Iris pigment epithelial cell (primary cell): Measurements from ENCODE around the gene BTN1A1.
"Not testable (repeated sequence)": the region's sequence is repeated elsewhere in the genome, so short reads cannot be mapped to it uniquely, and the experiment has no call there.

Source experiments
- DNase-seq: peaks from one replicate; pipeline ENCODE4 v3.0.0-alpha.2; 2011; ENCODE audit warnings: low read depth

Gene BTN1A1

GRCh38 chr6:26500102-26500501 lies at the start of gene BTN1A1:
Gene BTN1A1 (plus strand): TSS chr6:26500303. CDS start chr6:26501287, 984 bp downstream.
- DNase-seq: no peak

- no peak for DNase-seq
These were observed 47.4 kb upstream of the BTN1A1 start for GRCh38 chr6:26452631-26453235.

GRCh38 chr6:26454631-26455030 lies 45.5 kb upstream of the BTN1A1 start:
- DNase-seq: no peak

GRCh38 chr6:26455357-26455970 lies 44.6 kb upstream of the BTN1A1 start:
- DNase-seq: peak; percentile 34

GRCh38 chr6:26457264-26457805 lies 42.8 kb upstream of the BTN1A1 start:
- no peak for DNase-seq

DNA sequence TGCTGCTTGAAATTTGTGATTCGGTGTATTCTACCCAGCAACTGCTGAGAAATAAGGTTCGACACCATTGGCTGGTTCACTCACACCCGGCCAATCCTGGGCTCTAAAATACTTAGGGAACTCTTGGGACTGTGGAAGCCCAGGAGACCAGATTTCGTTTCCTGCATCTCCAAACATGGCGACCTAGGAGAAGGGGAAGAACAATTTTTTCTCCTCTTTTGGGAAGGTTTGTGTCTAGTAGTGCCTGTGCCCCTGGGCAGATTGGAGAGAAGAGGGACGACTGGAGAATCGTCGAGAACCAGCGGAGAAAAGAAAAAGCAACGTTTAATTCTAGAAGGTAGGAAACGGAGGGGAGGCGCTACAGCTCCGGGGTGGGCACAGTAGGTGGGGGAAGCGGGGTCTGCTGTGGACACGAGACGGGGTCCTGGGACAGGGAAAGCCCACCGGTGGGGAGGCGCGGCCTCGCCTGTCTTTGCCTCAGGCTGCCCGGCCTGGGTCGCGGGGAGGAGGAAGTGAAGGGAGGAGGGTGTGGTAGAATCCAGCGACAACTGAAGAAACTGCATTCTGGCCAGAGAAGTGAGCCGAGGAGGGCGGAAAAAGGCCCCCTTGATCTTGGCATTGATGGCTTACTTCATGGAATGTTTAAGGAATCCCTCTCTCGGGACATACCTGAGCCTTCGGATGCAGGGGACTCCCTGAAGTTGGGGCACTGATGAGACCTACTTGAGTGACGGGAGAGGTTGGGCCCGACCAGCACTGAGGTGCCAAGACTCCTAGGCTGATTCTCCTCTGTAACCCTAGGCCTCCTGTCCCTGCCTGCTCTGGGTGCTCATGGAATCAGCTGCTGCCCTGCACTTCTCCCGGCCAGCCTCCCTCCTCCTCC lies 42.1 kb upstream of the BTN1A1 start, which contains the start of gene BTN2A1:
Gene BTN2A1, plus strand, starts transcription at position 150 of the 883 bp plus-strand sequence. Its CDS starts 682 bp downstream, at position 832.
- peak; percentile 96 for DNase-seq

GRCh38 chr6:26459023-26459810 lies 40.9 kb upstream of the BTN1A1 start:
- DNase-seq: peak; percentile 48

DNA sequence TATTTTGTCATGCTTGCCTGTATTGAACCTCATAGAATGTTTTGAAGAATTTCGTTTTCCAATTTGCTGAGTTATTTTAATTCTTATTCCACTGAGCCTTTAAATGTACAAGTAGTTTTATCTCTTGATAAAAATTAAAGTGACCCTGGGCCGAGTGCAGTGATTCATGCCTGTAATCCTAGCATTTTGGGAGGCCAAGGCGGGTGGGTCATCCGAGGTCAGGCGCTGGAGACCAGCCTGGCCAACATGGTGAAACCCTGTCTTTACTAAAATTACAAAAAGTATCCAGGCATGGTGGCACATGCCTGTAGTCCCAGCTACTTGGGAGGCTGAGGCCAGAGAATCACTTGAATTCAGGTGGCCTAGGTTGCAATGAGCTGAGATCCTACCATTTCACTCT lies 38.8 kb upstream of the BTN1A1 start:
- not testable (repeated sequence) for DNase-seq

GRCh38 chr6:26464014-26464413 lies 36.1 kb upstream of the BTN1A1 start:
- no peak for DNase-seq

DNA sequence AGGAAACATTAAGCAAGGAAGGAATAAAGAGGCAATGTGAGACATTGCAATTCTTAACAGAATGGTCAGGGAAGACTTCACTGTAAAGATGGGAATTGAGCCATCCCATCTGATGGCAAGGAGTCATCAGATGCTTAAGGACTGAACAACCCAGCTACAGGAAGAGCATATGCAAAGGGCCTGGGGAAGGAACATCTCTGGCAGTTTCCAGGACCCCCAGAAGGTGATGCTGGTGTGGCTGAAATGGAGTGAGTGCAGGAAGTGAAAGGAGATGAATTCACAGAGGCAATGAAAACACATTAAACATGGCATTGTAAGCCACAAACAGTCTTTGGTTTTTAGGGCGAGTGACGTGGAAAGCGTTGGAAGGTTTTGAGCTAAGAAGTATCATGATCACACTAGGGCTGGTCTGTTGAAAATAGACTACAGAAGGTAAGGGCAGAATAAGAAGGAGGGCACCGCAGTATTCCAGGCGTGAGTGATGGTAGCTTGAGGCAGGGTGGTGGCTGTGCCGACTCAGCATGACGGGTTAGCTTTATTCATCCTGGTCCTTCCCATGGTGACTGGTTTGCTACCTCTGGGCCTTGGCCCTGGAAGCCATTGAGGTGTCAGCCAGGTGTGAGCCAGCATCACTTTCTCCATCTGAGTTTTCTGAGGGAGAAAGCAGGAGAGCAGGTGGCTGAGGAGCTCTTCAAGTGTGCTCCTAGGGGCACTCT lies 35.5 kb upstream of the BTN1A1 start:
- no peak for DNase-seq

DNA sequence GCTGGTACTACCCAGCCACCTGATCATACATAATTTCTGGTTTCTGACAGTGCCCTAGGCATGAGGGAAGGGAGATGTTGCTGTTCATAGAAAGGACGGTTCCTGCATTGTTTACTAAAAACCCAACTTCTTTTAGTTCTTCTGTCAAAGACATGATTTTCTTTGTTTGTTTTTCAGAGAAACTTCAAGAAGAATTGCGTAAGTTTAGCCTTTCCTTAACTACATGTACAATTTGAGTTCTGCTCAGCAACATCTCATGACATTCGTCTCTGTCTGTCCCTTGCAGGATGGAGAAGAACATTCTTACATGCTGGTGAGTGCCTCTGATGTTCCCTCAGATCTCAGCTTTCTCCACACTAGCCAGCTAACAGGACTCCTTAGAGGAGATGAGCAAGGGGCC lies 34.3 kb upstream of the BTN1A1 start:
- DNase-seq: no peak

DNA sequence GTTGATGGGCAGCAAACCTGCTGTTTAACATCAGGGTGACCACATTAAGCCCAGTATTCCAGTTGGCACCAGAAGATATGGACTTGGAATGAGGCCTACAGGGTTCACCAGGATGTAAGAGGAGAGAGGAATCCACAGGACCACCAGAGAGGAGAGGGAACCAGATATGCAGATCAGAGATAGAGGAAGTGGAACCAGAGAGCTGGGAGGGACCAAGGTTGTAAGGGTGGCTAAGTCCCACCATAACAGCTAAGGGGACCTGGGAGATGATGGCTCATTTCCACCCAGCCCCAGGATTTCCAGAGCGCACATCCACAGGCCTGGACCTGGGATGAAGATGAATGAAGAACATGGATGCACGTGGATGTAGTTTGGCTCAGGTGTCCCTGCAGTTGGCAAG lies 31.3 kb upstream of the BTN1A1 start:
- no peak for DNase-seq

DNA sequence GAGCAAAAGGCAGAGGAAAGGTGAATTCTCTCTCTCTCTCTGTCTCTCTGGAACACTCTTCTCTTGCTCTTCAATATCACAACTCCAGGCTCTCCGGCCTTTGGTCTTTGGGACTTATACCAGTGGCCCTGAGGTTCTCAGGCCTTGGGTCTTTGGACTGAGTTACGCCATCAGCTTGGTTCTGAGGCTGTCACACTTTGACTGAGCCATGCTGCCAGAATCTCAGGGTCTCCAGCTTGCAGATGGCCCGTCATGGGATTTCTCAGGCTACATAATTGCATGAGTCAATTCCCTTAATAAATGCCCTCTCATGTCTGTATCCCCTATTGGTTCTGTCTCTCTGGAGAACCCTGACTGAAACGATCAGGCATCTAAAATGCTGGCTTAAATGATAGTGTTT lies 29.5 kb upstream of the BTN1A1 start:
- DNase-seq: no peak

DNA sequence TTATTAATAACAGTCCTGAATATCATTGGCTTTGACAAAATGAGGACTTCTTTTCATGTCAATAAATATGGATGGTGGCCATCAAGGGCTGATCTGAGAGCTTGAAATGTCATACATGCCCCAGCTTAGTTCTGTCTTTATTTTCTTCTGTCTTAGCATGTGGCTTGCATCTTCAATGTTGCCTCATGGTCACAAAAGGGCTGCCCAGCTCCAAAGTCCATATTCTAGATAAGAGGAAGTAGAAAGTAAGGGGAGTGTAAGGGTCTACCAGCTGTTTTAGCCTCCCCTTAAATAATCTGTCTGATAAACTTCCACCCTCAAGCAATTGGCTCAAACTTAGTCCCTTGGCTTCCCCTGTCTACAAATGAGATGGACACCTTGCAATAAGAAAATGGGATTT lies 28.1 kb upstream of the BTN1A1 start:
- no peak for DNase-seq

DNA sequence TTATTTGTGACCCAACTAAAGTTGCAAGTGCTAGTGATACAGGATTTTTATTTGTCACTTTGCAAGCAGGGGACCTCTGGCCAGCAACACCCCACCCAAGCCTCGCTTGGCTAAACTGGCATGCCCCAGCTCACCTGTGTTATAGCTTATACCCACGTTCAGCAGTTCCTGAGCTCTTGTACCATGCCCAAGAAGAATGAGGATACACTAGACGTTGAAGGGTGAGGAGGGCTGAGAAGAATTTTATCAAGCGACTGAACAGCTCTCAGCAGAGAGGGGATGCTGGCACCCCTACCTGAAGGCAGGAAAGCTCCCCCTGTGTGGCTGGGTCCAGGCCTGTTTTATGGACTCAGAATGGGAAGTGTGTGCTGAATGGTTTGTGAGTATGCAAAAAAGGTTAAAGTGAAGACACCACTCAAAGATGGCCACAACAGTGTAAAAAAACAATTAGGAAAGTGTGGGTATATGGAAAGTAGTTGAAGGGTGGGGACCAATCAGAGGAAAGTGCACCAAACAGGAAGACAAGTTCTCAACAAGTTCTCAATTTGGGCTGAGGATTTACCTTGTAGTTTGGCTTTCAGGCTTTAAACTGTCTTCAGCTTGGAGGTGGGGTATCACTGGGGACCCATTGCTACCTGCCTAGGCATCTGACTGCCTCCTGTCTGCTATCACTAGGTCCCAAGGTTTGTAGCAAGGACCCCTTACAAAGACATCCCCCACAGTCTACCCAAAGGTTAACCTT lies 27.4 kb upstream of the BTN1A1 start:
- no peak for DNase-seq

GRCh38 chr6:26473429-26473757 lies 26.7 kb upstream of the BTN1A1 start:
- no peak for DNase-seq

GRCh38 chr6:26473758-26474438 lies 26.2 kb upstream of the BTN1A1 start:
- peak; percentile 96 for DNase-seq

DNA sequence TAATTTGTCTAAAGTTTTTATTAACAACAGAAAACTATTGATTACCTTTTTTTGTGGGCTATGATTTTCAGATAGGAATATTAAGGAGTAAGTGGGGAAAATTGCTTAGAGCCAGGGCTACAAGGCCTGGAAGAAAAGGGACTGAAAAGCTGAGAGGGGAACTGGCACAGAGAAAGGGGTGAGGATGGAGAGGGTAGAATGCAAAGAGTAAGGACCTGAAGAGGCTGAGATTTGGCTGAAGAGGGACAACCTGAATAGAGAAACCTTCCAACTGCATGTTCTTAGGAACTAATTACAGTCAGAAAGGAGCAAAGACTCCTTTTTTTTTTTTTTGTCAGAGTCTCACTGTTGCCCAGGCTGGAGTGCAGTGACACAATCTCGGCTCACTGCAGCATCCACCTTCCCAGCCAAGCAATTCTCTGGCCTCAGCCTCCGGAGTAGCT lies 25.6 kb upstream of the BTN1A1 start:
- DNase-seq: no peak

DNA sequence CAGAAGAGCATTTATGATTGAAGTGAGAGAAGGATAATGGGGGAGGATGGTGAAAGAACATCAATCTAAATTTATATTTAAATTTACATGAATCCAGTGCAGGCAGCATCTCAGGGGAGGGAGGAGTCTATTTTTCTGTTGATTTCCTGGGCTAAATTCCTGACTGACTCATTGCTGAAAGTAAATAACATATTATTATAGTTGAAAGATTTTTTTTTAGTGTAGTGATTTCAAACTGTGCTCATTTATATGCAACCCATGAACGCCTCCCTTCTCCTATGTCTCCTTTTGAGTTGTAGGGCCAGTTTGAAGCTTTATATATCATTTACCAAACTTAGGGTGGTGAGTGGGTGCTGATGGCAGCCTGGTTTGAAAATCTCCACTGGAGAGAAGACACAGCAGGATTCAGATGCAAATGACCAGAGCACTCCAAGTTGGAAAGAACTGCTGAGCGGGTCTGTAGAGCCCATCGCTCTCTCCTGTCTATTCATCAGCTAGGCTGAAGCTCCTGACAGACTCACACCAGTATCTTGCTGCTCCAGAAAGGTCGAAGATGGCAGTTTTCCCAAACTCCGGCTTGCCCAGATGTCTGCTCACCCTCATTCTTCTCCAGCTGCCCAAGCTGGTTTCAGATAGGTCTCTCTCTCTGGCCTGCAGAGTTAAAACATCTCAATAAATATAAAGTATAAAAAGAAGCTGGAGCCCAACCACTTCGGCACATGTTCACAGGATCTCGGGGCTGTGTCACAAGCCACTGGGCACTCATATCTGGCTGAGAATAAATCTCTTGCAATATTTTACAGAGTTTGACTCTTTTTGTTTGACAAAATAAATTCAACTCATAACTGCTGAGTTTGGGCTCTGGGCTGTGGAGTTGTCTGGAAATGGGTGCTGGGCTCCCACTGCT lies 24.0 kb upstream of the BTN1A1 start:
- peak; percentile 33 for DNase-seq
